SK-N-MC (cell line): ENCODE results near the gene OPN4.

ENCODE experiments used
- EZH2 ChIP-seq: fragments of 200-600 bp; sonication (generic); IDR thresholded peaks from one replicate; pipeline ENCODE4 v1.6.1; 2017; ENCODE audit warnings: antibody characterized with exemption
- FOXP2 ChIP-seq: optimal IDR thresholded peaks from 2 replicates; pipeline ENCODE3; 2011; ENCODE audit warnings: mild to moderate bottlenecking, moderate library complexity; ENCODE audit not compliant: insufficient read depth; ENCODE audit errors: extremely low read length, control extremely low read depth
- POLR2AphosphoS5 ChIP-seq: IDR thresholded peaks from 2 replicates; pipeline ENCODE4 v1.6.1; 2012; ENCODE audit warnings: mild to moderate bottlenecking, low read depth, low read length, borderline replicate concordance

DNA sequence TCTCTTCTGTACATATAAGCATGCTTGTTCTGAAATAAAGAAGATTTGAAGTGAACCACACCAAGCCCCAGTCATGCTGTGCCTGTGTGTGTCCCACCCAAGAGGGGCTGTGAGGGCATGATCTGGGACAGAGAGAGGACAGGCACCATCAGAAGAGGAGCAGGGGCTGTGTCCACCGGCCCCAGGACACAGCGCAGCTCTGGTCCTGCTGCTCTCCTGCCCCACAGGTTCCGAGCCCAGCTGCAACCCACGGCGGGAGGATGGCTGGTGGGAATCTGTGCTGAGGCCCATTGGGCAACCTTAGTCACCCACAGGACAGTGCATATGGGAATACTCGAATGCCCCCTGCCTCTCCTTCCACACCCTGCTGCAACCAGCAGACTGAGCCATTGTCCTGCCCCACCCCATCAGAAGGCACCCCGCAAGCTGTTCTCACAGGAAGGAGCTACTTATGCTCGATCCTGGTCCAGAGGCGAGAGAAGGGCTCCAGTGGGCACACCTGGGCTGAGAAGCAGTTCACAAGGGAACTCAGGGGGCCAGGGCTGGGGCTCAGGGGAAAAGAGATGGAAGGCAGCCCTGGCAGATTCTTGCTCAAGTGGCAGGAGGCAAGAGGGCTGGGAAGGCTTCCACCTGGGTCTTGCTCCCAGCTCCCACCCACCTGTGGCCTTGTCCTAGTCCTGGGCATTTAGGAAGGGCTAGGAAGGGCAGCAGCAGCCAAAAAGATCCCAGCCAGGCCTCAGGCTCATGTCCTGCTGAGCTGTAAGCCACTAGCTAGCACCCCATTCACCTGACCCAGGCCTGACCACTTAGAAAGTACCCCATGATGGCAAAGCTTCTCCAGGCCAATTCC lies 45.9 kb downstream of the OPN4 start:
- TF ChIP-seq EZH2 = no peak
- TF ChIP-seq POLR2AphosphoS5 = no peak
- TF ChIP-seq FOXP2 = no peak
